ENCODE measurements around the gene TTYH3.

Gene TTYH3

DNA sequence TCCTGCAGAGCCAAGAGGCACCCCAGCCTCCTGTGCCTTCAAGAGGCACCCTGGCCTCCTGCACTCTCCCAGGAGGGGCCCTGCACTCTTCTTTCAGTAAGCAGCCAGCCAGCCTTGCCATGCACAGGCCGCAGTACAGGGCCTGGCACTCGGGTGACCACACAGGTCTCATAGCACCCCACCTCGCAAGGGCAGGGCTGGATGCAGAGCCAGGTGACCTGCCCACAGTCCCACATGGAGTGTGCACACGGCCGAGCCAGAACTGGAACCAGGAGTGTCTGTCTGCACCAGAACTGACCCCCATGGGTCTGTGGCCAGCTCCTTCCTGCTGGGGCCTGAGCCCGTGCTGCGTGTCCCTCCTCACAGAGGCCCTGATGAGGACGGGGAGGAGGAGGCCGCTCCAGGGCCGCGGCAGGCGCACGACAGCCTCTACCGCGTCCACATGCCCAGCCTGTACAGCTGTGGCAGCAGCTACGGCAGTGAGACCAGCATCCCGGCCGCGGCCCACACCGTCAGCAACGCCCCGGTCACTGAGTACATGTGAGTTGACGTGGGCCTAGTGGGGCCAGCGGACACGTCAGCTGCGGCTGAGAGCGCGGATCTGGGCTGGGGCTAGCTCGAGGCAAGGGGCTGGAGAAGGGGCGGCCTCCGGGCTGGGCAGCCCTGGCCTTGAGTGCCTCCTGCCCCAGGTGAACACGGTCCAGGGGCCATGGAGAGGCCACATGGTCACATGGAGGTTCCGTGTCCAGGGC, 26.3 kb downstream of the TTYH3 start:
- Histone ChIP-seq H3K79me2 (ENCODE audit: insufficient read depth, low read depth) (no peaks in the 10 kb centered on the region), H3K4me3 (IDR thresholded peaks at IDR 0.05; ENCODE audit: insufficient read depth, low read depth, low read length) (no peak overlapping the region), H3K4me1 (ENCODE audit: low read depth, poor library complexity, severe bottlenecking) (no peaks in the 10 kb centered on the region)

DNA sequence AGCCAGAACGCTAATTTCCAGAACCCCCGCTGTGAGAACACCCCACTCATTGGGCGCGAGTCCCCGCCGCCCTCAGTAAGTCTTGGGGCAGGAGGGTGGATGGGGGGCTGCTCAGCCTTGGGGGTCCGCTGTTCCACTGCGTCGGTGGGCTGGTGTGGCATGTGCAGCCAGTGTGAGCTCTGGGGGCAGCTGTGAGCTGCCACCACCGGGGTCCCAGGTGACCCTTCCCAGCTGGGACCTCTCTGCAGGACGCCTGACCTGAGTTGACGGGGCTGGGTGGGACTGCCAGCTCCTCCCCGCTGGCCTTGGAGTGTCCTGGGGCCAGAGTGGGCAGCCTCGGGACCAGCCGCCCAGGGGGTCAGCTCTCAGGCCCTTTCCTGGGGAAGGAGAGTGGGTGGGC, 27.2 kb downstream of the TTYH3 start:
- no peaks in the 10 kb centered on the region for H3K4me1 ChIP-seq (ENCODE audit: low read depth, poor library complexity, severe bottlenecking)
- H3K4me2 ChIP-seq: no peak overlapping the region
- peaks cover 10% of the 10 kb centered on the region; the same call in 1 of the 2 replicates for H3K27me3 ChIP-seq (ENCODE audit: insufficient read depth, low read depth)
- H3K36me3 ChIP-seq (ENCODE audit: insufficient read depth): no peaks in the 10 kb centered on the region
- TF ChIP-seq, protein P1, sequence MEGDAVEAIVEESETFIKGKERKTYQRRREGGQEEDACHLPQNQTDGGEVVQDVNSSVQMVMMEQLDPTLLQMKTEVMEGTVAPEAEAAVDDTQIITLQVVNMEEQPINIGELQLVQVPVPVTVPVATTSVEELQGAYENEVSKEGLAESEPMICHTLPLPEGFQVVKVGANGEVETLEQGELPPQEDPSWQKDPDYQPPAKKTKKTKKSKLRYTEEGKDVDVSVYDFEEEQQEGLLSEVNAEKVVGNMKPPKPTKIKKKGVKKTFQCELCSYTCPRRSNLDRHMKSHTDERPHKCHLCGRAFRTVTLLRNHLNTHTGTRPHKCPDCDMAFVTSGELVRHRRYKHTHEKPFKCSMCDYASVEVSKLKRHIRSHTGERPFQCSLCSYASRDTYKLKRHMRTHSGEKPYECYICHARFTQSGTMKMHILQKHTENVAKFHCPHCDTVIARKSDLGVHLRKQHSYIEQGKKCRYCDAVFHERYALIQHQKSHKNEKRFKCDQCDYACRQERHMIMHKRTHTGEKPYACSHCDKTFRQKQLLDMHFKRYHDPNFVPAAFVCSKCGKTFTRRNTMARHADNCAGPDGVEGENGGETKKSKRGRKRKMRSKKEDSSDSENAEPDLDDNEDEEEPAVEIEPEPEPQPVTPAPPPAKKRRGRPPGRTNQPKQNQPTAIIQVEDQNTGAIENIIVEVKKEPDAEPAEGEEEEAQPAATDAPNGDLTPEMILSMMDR (conservative IDR thresholded peaks at IDR 0.05; ENCODE audit: low read depth, low read length): no peak
- H3K27ac ChIP-seq: no peak overlapping the region
- H3K9ac ChIP-seq: no peak overlapping the region
- H4K20me1 ChIP-seq (ENCODE audit: insufficient read depth): no peaks in the 10 kb centered on the region
- H3K79me2 ChIP-seq (ENCODE audit: insufficient read depth, low read depth): no peaks in the 10 kb centered on the region
- H2AFZ ChIP-seq (ENCODE audit: low read depth): no peak overlapping the region
- H3K4me3 ChIP-seq (IDR thresholded peaks at IDR 0.05; ENCODE audit: insufficient read depth, low read depth, low read length): no peak overlapping the region

More for the DNA sequence above, 26.3 kb downstream of the TTYH3 start:
- Histone ChIP-seq H2AFZ (ENCODE audit: low read depth) (no peak overlapping the region), H3K9ac (no peak overlapping the region), H3K36me3 (ENCODE audit: insufficient read depth) (no peaks in the 10 kb centered on the region), H3K27me3 (ENCODE audit: insufficient read depth, low read depth) (peaks cover 14% of the 10 kb centered on the region; the same call in 1 of the 2 replicates), H4K20me1 (ENCODE audit: insufficient read depth) (no peaks in the 10 kb centered on the region), H3K27ac (no peak overlapping the region), H3K4me2 (no peak overlapping the region)
- TF ChIP-seq, protein P1 (conservative IDR thresholded peaks at IDR 0.05; ENCODE audit: low read depth, low read length): no peak

DNA sequence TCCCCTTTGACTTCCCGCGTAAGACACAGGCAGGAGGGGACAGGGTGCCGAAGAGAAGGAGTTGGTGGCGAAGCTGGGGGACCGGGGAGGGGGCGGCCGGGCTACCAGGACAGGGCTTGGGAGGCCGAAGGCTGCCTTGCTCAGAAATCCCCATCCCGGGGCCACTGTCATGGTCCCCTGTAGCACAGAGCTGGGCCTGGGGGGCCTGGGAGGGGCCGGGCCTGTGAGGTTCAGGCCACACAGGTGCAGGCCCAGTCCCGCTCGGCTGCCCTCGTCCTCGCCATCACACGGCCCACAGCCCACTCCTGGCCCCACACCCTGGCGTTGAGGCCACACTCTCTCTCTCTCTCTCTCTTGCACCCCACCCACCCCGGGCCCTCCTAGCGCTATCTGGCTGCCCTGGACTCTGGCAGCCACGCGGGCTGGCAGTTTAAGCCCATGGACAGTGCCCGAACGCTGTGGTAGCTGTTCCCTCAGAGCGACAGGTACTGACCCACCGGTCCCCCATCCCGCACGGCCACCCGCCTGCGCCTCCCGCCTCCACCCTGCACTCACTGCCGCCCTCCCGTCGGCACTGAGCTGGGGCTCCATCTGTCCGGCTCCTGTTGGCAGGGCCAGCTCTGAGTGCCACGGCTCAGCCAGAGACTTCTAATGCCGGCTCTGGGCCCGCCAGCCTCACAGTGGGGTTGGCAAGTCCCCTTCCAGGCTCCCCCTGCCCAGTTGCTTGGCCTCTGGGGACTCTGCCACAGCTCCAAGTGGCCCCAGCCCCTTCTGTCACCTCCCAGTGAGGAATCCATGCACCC, 28.0 kb downstream of the TTYH3 start:
- Histone ChIP-seq H4K20me1 (ENCODE audit: insufficient read depth) (no peaks in the 10 kb centered on the region), H2AFZ (ENCODE audit: low read depth) (no peak overlapping the region), H3K27me3 (ENCODE audit: insufficient read depth, low read depth) (peaks cover 10% of the 10 kb centered on the region; the same call in 1 of the 2 replicates), H3K36me3 (ENCODE audit: insufficient read depth) (no peaks in the 10 kb centered on the region), H3K4me2 (no peak overlapping the region), H3K4me1 (ENCODE audit: low read depth, poor library complexity, severe bottlenecking) (no peaks in the 10 kb centered on the region), H3K9ac (no peak overlapping the region), H3K4me3 (IDR thresholded peaks at IDR 0.05; ENCODE audit: insufficient read depth, low read depth, low read length) (no peak overlapping the region), H3K79me2 (ENCODE audit: insufficient read depth, low read depth) (no peaks in the 10 kb centered on the region), H3K27ac (no peak overlapping the region)
- TF ChIP-seq, protein P1 (conservative IDR thresholded peaks at IDR 0.05; ENCODE audit: low read depth, low read length): no peak

DNA sequence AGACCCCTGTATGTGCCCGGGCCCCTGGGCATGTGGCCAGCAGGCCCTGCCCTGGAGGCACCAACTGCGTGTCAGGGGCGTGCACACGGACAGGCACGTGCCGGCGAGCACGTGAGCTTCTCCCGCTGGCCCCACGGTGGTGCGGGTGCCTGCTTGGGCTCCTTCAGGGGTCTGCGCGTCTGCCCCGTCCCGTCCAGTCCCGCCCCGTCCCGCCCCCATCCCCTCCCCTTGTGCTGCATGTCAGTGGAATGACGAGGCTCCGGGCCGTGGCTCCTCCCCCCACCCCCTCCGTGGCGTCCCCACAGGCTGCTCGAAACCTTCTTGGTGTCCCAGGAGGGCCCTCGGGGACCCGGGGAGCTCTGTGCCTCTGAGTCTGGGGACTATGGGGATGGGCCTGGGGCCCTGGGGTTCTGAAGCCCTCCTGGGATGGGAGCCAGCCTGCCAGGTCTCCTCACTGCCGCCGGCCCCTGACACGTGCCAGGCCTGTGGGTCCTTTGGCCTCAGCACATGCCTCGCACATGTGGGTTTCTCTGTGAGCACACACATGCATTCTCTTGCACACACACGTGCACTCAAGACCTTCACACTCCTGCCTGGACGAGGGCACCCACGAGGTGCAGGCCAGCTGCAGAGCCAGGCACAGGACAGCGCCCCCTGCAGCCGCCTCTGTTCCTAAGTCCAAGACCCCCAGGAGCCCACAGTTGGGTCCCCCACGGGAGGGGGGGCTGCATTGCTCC, 28.7 kb downstream of the TTYH3 start:
- Histone ChIP-seq H3K9ac (no peak overlapping the region), H3K4me2 (no peak overlapping the region), H3K27ac (no peak overlapping the region), H3K27me3 (ENCODE audit: insufficient read depth, low read depth) (peaks cover 10% of the 10 kb centered on the region; the same call in 1 of the 2 replicates), H3K4me1 (ENCODE audit: low read depth, poor library complexity, severe bottlenecking) (no peaks in the 10 kb centered on the region), H3K36me3 (ENCODE audit: insufficient read depth) (no peaks in the 10 kb centered on the region), H2AFZ (ENCODE audit: low read depth) (no peak overlapping the region), H3K4me3 (IDR thresholded peaks at IDR 0.05; ENCODE audit: insufficient read depth, low read depth, low read length) (no peak overlapping the region), H4K20me1 (ENCODE audit: insufficient read depth) (no peaks in the 10 kb centered on the region), H3K79me2 (ENCODE audit: insufficient read depth, low read depth) (no peaks in the 10 kb centered on the region)
- TF ChIP-seq, protein P1 (conservative IDR thresholded peaks at IDR 0.05; ENCODE audit: low read depth, low read length): peak; percentile 45
